ELF-1 (cell line): ENCODE measurements around the gene TNFRSF8.
"Not testable (repeated sequence)": the region's sequence is repeated elsewhere in the genome, so short reads cannot be mapped to it uniquely, and the experiment has no call there.

Experiments used
- DNase-seq: peaks from one replicate; pipeline ENCODE4 v3.0.0-alpha.2; 2016; ENCODE audit warnings: low read depth, low spot score

The TNFRSF8 gene

DNA sequence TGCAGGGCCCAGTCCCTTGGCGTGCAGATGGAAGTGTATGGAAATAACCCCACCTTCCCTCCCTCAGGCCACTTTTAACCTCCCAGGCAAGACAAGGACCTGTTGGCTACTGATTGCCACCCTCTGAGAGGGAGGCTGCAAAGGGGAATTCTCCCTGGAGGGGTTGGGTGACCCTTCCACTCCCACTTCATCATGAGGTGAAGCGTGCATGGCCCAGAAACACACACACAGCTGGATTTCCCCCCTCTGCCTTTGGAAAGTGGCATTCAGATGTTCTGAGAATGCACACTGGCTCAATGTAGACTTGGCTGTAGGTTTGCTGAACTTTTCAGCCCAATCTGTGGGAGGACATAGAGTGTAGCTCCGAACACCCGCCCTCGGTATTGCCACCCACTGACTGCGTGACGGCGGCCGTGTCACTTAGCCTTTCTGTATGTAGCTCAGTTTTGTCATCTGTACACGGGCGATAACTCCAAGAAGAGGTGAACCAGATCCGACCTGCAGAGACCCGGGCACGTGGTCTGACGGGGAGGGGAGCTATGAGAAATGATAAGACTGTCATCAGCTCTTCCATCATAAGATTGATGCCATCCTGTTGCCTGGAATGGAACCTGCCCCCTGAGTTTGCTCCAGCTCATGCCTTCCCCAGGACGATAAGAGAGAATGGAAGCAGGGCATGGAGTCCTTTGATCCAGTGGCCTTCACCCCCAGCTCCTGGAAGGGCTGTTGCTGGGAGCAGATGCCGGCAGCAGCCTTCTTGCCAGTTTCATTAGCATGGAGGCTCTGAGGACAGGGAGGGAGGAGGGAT lies 24.5 kb upstream of the TNFRSF8 start:
- peak; percentile 48 for DNase-seq

GRCh38 chr1:12039164-12039525 lies 24.0 kb upstream of the TNFRSF8 start:
- no peak for DNase-seq

DNA sequence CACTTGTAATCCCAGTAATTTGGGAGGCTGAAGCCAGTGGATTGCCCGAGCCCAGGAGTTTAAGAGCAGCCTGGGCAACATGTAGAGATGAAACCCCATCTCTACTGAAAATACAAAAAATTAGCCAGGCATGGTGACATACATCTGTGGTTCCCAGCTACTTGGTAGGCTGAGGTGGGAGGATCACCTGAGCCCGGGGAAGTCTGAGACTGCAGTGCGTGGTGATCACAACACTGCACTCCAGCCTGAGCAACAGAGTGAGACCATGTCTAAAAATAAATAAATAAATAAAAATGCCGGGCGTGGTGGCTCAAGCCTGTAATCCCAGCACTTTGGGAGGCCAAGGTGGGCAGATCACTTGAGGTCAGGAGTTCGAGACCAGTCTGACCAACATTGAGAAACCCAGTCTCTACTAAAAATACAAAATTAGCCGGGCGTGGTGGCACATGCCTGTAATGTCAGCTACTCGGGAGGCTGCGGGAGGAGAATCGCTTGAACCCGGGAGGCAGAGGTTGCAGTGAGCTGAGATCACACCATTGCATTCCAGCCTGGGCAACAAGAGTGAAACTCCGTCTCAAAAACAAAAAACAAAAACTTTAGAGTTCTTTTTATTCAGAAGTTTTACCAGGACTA lies 23.2 kb upstream of the TNFRSF8 start:
- DNase-seq, result not testable (repeated sequence)

DNA sequence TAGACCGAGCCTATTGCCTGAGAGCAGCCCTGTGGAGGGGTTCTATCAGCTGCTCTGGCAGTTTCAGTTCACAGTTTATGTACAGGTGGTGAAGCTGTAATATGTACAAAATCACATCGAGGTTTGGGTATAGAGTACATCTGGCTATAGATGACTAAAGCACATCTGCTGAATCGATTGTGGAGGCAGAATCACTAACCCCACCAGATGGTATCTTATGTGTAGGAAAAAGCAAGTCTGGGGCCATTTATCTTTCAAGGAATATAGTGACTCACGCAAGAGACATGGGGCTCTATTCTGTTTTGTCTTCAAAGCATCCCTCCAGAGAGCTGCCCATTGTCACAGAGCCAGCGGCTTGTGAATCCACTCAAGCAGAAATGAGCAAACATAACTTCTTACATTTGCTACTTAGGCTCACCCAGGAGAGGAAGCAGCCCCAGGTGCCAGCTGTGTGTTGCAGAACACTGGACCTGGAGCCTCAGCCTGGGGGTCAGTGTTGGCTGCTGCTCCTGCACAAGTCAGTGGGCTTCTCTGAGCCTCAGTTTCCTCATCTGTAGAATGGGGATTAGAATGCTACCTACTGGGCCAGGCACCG lies 22.5 kb upstream of the TNFRSF8 start:
- DNase-seq, result no peak

DNA sequence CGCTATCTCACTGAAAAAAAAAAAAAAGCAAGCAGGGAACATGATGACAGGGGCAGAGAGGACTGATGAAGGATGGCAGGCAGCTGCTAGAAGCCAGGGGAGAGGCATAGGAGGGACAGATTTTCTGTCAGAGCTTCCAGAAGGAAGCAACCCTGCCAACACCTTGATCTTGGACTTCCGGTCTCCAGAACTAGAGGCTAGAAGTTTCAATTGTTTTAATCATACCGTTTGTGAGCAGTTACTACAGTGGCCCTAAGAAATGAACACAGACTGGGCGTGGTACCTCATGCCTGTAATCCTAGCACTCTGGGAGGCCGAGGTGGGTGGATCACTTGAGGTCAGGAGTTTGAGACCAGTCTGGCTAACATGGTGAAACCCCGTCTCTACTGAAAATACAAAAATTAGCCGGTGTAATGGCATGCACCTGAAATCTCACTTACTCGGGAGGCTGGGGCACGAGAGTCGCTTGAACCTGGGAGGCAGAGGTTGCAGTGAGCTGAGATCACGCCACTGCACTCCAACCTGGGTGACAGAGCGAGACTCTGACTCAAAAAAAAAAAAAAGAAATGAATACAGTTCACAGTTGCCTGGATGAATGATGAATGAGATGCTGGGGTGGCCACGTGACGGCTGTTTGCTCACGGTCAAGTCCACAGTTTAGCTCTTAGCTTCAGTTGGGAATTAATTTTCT lies 18.8 kb upstream of the TNFRSF8 start:
- not testable (repeated sequence) for DNase-seq

- DNase-seq, result no peak
These were observed 16.4 kb upstream of the TNFRSF8 start for GRCh38 chr1:12046749-12047119.

DNA sequence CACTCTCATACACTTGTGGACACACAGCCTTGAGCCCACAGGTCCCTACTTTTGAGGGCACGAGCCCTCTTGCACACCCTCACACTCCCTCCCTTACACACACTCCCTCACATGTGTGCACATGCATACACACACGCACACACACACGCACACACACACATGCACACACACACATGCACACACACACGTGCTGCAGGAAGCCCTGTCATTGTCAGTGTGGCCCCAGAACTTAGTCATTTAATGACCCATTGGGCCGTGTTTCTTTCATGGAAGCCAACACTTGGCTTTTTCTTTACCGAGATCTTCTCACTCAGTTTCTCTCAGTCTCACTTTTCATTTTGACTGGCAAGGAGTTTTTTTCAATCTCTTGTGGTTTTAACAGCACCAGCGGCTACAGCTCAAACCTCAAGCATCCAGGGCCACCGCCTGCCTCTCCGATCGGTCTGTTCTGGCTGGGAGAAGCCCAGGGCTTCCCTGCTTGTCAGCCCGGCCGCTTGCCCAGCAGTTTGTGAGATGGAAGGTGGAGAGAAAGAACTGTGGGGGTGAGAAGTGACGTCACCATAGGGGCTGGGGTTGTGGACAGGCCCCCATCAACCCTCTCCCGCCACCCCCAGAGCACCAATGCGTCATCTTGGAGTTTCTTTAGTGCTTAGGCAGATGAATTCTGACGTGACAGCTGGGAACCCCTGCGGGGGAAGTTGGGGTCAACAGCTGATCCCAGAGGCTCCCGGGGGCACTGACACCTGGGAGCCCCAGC lies 15.8 kb upstream of the TNFRSF8 start:
- DNase-seq, result no peak

DNA sequence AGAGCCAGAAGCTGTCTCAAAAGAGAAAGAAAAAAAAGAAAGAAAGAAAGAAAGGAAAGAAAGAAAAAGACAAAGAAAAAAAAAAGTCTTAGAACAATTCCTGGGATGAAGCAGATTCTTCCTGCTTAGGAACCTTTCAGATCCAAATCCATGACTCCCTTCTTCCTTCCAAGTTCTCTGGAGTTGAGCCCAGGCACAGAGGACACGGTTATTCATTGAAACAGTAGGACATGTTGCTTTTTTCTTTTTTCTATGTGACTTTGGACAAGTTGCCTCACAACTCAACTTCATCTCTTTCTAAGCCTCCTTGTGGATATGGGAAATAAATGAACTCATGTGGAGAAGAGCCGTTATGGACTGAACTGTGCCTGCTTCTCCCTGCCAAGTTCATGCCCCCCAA lies 14.7 kb upstream of the TNFRSF8 start:
- no peak for DNase-seq

DNA sequence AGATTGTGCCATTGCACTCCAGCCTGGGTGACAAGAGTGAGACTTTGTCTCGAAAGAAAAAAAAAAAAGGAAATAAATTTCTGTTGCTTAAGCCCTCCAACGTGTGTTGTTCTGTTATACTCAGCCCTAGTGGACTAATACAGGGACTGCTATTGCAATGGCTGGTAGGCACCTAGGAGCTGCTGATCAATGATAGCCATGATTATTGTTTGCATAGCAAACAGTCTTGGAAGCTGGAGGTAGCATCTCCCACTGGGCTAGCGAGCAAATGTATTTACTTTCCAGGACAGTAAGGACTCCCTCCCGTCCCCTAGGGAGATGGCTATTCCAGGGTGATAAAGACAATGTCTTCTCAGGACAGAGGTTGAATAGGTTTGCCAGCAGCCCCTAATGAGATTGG lies 13.5 kb upstream of the TNFRSF8 start:
- DNase-seq, result no peak

- DNase-seq, result no peak
These were observed 11.7 kb upstream of the TNFRSF8 start for GRCh38 chr1:12051361-12051760.

GRCh38 chr1:12052008-12052573 lies 11.0 kb upstream of the TNFRSF8 start:
- peak; percentile 79 for DNase-seq

DNA sequence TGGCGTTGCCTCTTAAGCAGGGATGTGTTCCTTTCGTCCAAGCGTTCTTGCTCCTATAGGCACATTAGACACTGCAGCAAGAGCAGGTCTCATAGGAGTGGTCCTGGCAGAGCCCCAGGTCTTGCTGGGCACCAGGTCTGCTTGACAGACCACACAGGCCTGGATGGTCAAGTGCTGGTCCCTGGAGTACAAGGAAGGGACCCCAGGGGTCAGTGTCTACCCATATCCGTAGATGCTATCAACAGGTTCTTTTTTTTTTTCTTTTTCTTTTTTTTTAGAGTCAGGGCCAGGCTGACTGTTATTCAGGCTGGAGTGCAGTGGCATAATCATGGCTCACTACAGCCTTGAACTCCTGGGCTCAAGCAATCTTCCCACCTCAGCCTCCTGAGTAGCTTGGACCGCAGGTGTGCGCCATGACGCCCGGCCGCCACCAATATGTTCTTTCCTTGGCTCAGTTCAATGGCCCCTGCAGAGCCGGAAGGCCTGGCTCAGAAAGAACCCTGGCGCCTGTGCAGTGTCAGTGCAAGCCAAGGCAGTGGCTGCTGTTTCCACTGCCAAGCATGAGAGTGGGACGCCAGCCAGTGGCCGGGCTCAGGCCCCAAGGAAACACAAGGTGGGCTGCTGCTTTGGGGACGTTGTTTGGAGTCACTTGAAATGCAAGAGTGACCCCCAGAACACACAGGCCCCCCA lies 10.0 kb upstream of the TNFRSF8 start:
- DNase-seq, result no peak

DNA sequence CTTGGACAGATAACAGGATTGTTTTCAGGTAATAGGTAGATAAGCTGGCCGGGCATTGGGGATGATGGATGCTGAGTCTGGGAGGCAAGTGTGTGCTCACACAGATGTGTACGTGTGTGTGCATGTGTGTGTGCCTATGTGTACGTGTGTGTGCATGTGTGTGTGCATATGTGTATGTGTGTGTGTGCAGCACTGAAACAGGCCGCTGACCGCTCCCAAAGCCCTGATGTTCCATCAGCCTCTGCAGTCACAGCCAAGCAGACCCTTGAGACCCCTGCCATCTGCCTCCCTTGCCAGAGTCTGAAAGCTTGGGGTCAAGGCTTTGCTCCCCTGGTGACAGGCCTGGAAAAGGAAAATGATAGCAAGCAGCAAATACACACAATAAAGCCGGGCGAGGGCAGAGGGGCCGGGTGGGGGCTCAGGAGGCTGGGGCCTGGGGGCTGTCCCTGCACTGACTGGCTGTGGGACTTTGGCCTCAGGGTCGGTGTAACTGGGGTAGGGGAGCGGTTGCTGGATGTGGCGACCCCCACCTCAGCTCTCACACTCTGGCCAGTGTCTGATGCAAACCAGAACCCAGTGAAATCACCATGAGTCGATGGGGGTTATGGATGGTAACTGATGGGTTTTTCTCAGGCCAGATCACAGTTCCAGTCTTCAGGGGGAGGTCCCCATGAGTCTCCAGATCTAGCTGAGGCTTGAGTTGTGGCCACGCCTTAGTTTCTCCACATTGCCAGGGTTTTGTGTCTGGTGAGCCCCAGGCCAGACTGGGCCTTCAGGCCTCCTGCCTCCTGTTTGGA lies 9.2 kb upstream of the TNFRSF8 start:
- DNase-seq, result peak; percentile 60

GRCh38 chr1:12055259-12055658 lies 7.8 kb upstream of the TNFRSF8 start:
- no peak for DNase-seq

- DNase-seq, result no peak
These were observed 6.7 kb upstream of the TNFRSF8 start for GRCh38 chr1:12056331-12056841.

DNA sequence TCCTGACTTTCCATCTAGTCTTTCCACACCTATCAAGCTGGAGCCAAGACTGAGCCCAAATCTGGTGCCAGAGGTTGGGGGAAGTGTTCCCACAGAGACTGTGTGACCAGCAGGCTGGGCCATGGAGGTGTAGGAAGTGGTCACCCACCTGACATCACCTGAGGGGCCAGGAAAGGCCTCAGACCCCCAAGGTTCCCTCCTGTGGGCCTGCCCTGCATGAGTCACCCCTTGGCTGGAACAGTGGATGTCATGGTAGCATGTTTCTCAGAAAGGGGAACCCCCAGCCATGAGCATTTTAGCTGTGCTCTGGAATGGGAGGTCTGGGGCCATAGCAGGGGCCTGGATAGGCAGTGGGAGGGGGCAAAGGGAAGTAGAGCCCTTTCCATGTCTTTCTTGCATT lies 5.7 kb upstream of the TNFRSF8 start:
- DNase-seq, result no peak

- no peak for DNase-seq
These were observed 5.0 kb upstream of the TNFRSF8 start for GRCh38 chr1:12057940-12058687.

- DNase-seq, result no peak
These were observed 3.9 kb upstream of the TNFRSF8 start for GRCh38 chr1:12059226-12059625.
